NCI-H1417 treated with DMSO at 0.1 percent for 48 hours (cell line): ENCODE results near the gene KCNN3.
"Not testable (repeated sequence)": the region's sequence is repeated elsewhere in the genome, so short reads cannot be mapped to it uniquely, and the experiment has no call there.

Experiments used
- DNase-seq: peaks from one replicate; lab custom pipeline; 2025; lab: John Stamatoyannopoulos, UW

Gene KCNN3

GRCh38 chr1:154870115-154870571 is at the start of gene KCNN3:
Gene KCNN3 (minus strand): TSS chr1:154870281. CDS start chr1:154869964, 317 bp downstream.
- DNase-seq: peak; percentile 87

- no peak for DNase-seq
Observed at GRCh38 chr1:154913273-154913672, 43.2 kb upstream of the KCNN3 start.

- DNase-seq: no peak
Observed at GRCh38 chr1:154912755-154913154, 42.7 kb upstream of the KCNN3 start.

GRCh38 chr1:154911691-154912550 is 41.8 kb upstream of the KCNN3 start:
- DNase-seq: no peak

GRCh38 chr1:154910851-154911250 is 40.8 kb upstream of the KCNN3 start:
- no peak for DNase-seq

GRCh38 chr1:154908937-154909336 is 38.9 kb upstream of the KCNN3 start:
- DNase-seq: no peak

GRCh38 chr1:154908129-154908528 is 38.0 kb upstream of the KCNN3 start:
- not testable (repeated sequence) for DNase-seq

GRCh38 chr1:154906621-154907081 is 36.6 kb upstream of the KCNN3 start:
- DNase-seq: no peak

GRCh38 chr1:154902938-154903566 is 33.0 kb upstream of the KCNN3 start:
- no peak for DNase-seq

- no peak for DNase-seq
Observed at GRCh38 chr1:154901591-154901990, 31.5 kb upstream of the KCNN3 start.

- no peak for DNase-seq
Observed at GRCh38 chr1:154899041-154899440, 29.0 kb upstream of the KCNN3 start.

GRCh38 chr1:154896771-154897286 is 26.7 kb upstream of the KCNN3 start:
- no peak for DNase-seq

- DNase-seq: no peak
Observed at GRCh38 chr1:154895798-154896197, 25.7 kb upstream of the KCNN3 start.

- DNase-seq: no peak
Observed at GRCh38 chr1:154891452-154891851, 21.4 kb upstream of the KCNN3 start.

- no peak for DNase-seq
Observed at GRCh38 chr1:154888757-154889156, 18.7 kb upstream of the KCNN3 start.

- DNase-seq: no peak
Observed at GRCh38 chr1:154886281-154887015, 16.4 kb upstream of the KCNN3 start.

GRCh38 chr1:154884869-154885701 is 15.0 kb upstream of the KCNN3 start:
- DNase-seq: no peak

- no peak for DNase-seq
Observed at GRCh38 chr1:154883919-154884868, 14.1 kb upstream of the KCNN3 start.

- DNase-seq: no peak
Observed at GRCh38 chr1:154881820-154882535, 11.9 kb upstream of the KCNN3 start.
